ENCODE data around the gene ZNRF4. TPM values are rescaled to one million over a fixed set of nuclear protein-coding genes. Genes with fewer than 3 reads are reported as not detected.

The ZNRF4 gene
- total and polyA plus RNA-seq, 2 experiments from 2014 or later = not detected

DNA sequence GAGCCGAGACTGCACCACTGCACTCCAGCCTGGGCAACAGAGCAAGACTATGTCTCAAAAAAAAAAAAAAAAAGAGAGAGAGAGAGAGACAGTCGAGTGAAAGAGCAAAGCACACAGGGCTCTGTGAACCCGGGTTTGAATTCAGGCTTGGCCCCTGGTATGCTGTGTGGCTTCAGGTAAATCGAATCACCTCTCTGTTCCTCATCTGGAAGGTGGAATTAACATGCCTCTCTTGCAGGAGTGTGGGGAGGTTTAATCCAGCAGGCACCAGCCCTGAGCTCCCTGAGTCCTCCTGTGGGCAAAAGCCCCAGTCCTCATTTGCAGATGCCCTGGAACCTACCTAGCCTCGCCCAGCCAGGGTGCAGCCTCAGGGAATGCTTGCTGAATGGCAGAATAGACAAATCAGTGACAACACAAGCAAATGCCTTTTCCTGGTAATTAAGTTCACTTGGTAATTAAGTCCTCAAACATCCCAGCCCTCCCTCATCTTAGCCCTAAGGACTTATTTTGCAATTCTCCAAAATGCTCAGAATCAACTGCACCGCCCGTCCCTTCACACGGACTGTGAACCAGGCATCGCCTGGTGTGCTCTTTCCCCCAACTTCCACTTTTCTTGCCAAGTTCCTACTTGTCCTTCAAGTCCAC is 4.6 kb upstream of the ZNRF4 start:
- H2AFZ ChIP-seq = no peak overlapping the region
- Mint-ChIP-seq H3K27ac (no peak overlapping the region), H3K27me3 (ENCODE audit: insufficient read depth, low read depth, poor library complexity) (peaks cover 15% of the 10 kb centered on the region), H3K9me3 (no peaks in the 10 kb centered on the region), H3K4me3 (no peak overlapping the region), H3K36me3 (ENCODE audit: low read depth) (no peaks in the 10 kb centered on the region; the same call in 2 of the 3 replicates), H3K4me1 (peaks cover 5% of the 10 kb centered on the region; the same call in 1 of the 3 replicates)
- no peak for ATAC-seq
- H3K27ac ChIP-seq (ENCODE audit: low read depth) = no peak overlapping the region
- H3K36me3 ChIP-seq (ENCODE audit: insufficient read depth) = no peaks in the 10 kb centered on the region
- TF ChIP-seq CREB1 (CRISPR knock-in tag; IDR thresholded peaks at IDR 0.05; ENCODE audit: low read depth) (no peak), ETS1 (IDR thresholded peaks at IDR 0.05) (no peak), EZH2 (IDR thresholded peaks at IDR 0.05; ENCODE audit: low read depth, unreplicated experiment) (no peak), ZNF331 (CRISPR knock-in tag; IDR thresholded peaks at IDR 0.05; ENCODE audit: low read depth) (no peak)
- H3K9me2 ChIP-seq (ENCODE audit: insufficient read depth) = no peaks in the 10 kb centered on the region
- no peak for DNase-seq (ENCODE audit: low spot score)
- no peaks in the 10 kb centered on the region for H3K27me3 ChIP-seq (ENCODE audit: insufficient read depth)
- no peaks in the 10 kb centered on the region for H3K4me1 ChIP-seq (ENCODE audit: insufficient read depth)
- no peaks in the 10 kb centered on the region for H4K20me1 ChIP-seq (replicated peaks; ENCODE audit: insufficient read depth)
- H3K79me2 ChIP-seq (replicated peaks; ENCODE audit: insufficient read depth) = no peaks in the 10 kb centered on the region
- H3K4me2 ChIP-seq = no peak overlapping the region
- H3F3A ChIP-seq (replicated peaks; ENCODE audit: low read depth) = no peaks in the 10 kb centered on the region
- H3K4me3 ChIP-seq = no peak overlapping the region

GRCh38 chr19:5451494-5451893 is 3.7 kb upstream of the ZNRF4 start:
- H3K27me3 ChIP-seq (ENCODE audit: insufficient read depth) = no peaks in the 10 kb centered on the region
- Mint-ChIP-seq H3K4me1 (peaks cover 5% of the 10 kb centered on the region; the same call in 1 of the 3 replicates), H3K27me3 (ENCODE audit: insufficient read depth, low read depth, poor library complexity) (peaks cover 15% of the 10 kb centered on the region), H3K9me3 (no peaks in the 10 kb centered on the region), H3K4me3 (no peak overlapping the region), H3K27ac (no peak overlapping the region), H3K36me3 (ENCODE audit: low read depth) (no peaks in the 10 kb centered on the region; the same call in 2 of the 3 replicates)
- H3K9me2 ChIP-seq (ENCODE audit: insufficient read depth) = no peaks in the 10 kb centered on the region
- no peak for ATAC-seq
- H3K36me3 ChIP-seq (ENCODE audit: insufficient read depth) = no peaks in the 10 kb centered on the region
- no peaks in the 10 kb centered on the region for H3F3A ChIP-seq (replicated peaks; ENCODE audit: low read depth)
- H3K4me1 ChIP-seq (ENCODE audit: insufficient read depth) = no peaks in the 10 kb centered on the region
- no peak overlapping the region for H3K4me2 ChIP-seq
- H3K27ac ChIP-seq (ENCODE audit: low read depth) = no peak overlapping the region
- H3K4me3 ChIP-seq = no peak overlapping the region
- DNase-seq (ENCODE audit: low spot score) = no peak
- no peaks in the 10 kb centered on the region for H4K20me1 ChIP-seq (replicated peaks; ENCODE audit: insufficient read depth)
- H2AFZ ChIP-seq = no peak overlapping the region
- no peaks in the 10 kb centered on the region for H3K79me2 ChIP-seq (replicated peaks; ENCODE audit: insufficient read depth)
- no peak for TF ChIP-seq ETS1 (IDR thresholded peaks at IDR 0.05)
- TF ChIP-seq CTCF (conservative IDR thresholded peaks at IDR 0.05; ENCODE audit: low read depth in 2 of 2) = no peak
- TF ChIP-seq ZNF331 (CRISPR knock-in tag; IDR thresholded peaks at IDR 0.05; ENCODE audit: low read depth) = no peak
- TF ChIP-seq STAT1 (IDR thresholded peaks at IDR 0.05; ENCODE audit: unreplicated experiment) = no peak
- TF ChIP-seq POLR2AphosphoS5 (IDR thresholded peaks at IDR 0.05; ENCODE audit: low read depth) = no peak
- TF ChIP-seq, protein P1, sequence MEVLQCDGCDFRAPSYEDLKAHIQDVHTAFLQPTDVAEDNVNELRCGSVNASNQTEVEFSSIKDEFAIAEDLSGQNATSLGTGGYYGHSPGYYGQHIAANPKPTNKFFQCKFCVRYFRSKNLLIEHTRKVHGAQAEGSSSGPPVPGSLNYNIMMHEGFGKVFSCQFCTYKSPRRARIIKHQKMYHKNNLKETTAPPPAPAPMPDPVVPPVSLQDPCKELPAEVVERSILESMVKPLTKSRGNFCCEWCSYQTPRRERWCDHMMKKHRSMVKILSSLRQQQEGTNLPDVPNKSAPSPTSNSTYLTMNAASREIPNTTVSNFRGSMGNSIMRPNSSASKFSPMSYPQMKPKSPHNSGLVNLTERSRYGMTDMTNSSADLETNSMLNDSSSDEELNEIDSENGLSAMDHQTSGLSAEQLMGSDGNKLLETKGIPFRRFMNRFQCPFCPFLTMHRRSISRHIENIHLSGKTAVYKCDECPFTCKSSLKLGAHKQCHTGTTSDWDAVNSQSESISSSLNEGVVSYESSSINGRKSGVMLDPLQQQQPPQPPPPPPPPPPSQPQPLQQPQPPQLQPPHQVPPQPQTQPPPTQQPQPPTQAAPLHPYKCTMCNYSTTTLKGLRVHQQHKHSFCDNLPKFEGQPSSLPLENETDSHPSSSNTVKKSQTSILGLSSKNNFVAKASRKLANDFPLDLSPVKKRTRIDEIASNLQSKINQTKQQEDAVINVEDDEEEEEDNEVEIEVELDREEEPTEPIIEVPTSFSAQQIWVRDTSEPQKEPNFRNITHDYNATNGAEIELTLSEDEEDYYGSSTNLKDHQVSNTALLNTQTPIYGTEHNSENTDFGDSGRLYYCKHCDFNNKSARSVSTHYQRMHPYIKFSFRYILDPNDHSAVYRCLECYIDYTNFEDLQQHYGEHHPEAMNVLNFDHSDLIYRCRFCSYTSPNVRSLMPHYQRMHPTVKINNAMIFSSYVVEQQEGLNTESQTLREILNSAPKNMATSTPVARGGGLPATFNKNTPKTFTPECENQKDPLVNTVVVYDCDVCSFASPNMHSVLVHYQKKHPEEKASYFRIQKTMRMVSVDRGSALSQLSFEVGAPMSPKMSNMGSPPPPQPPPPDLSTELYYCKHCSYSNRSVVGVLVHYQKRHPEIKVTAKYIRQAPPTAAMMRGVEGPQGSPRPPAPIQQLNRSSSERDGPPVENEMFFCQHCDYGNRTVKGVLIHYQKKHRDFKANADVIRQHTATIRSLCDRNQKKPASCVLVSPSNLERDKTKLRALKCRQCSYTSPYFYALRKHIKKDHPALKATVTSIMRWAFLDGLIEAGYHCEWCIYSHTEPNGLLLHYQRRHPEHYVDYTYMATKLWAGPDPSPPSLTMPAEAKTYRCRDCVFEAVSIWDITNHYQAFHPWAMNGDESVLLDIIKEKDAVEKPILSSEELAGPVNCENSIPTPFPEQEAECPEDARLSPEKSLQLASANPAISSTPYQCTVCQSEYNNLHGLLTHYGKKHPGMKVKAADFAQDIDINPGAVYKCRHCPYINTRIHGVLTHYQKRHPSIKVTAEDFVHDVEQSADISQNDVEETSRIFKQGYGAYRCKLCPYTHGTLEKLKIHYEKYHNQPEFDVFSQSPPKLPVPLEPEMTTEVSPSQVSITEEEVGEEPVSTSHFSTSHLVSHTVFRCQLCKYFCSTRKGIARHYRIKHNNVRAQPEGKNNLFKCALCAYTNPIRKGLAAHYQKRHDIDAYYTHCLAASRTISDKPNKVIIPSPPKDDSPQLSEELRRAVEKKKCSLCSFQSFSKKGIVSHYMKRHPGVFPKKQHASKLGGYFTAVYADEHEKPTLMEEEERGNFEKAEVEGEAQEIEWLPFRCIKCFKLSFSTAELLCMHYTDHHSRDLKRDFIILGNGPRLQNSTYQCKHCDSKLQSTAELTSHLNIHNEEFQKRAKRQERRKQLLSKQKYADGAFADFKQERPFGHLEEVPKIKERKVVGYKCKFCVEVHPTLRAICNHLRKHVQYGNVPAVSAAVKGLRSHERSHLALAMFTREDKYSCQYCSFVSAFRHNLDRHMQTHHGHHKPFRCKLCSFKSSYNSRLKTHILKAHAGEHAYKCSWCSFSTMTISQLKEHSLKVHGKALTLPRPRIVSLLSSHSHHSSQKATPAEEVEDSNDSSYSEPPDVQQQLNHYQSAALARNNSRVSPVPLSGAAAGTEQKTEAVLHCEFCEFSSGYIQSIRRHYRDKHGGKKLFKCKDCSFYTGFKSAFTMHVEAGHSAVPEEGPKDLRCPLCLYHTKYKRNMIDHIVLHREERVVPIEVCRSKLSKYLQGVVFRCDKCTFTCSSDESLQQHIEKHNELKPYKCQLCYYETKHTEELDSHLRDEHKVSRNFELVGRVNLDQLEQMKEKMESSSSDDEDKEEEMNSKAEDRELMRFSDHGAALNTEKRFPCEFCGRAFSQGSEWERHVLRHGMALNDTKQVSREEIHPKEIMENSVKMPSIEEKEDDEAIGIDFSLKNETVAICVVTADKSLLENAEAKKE (CRISPR knock-in tag; IDR thresholded peaks at IDR 0.05) = no peak
- no peak for TF ChIP-seq EZH2 (IDR thresholded peaks at IDR 0.05; ENCODE audit: low read depth, unreplicated experiment)
- TF ChIP-seq ZNF114 (CRISPR knock-in tag; IDR thresholded peaks at IDR 0.05) = no peak
- TF ChIP-seq EZH2phosphoT487 (IDR thresholded peaks at IDR 0.05; ENCODE audit: unreplicated experiment) = no peak
- TF ChIP-seq CREB1 (CRISPR knock-in tag; IDR thresholded peaks at IDR 0.05; ENCODE audit: low read depth) = no peak
